Medulla oblongata (tissue), 1 donor: Measurements from ENCODE around the gene CLDN15.
"Not testable (repeated sequence)": the region's sequence is repeated elsewhere in the genome, so short reads cannot be mapped to it uniquely, and the experiment has no call there.

Experiments used
- DNase-seq: peaks from one replicate; pipeline ENCODE4 v3.0.0-alpha.2; 2015; ENCODE audit errors: extremely low spot score

The CLDN15 gene

GRCh38 chr7:101222275-101222830 is 15.2 kb downstream of the CLDN15 start:
- DNase-seq: no peak

DNA sequence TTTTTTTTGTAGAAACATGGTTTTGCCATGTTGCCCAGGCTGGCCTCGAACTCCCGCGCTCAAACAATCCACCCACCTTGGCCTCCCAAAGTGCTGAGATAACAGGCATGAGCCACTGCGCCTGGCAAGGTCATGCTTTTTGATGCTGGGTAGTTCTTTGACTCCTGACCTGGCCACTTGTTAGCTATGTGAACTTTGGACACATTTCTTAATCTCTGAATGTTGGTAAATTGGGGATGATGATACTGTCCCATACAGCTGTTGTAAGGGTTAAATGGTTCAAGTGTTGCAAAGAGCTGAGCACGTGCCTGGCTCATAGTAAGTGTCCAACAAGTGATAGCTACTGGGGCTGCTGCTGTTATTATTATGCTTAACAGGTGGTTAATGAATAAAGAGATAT is 17.3 kb downstream of the CLDN15 start:
- no peak for DNase-seq

DNA sequence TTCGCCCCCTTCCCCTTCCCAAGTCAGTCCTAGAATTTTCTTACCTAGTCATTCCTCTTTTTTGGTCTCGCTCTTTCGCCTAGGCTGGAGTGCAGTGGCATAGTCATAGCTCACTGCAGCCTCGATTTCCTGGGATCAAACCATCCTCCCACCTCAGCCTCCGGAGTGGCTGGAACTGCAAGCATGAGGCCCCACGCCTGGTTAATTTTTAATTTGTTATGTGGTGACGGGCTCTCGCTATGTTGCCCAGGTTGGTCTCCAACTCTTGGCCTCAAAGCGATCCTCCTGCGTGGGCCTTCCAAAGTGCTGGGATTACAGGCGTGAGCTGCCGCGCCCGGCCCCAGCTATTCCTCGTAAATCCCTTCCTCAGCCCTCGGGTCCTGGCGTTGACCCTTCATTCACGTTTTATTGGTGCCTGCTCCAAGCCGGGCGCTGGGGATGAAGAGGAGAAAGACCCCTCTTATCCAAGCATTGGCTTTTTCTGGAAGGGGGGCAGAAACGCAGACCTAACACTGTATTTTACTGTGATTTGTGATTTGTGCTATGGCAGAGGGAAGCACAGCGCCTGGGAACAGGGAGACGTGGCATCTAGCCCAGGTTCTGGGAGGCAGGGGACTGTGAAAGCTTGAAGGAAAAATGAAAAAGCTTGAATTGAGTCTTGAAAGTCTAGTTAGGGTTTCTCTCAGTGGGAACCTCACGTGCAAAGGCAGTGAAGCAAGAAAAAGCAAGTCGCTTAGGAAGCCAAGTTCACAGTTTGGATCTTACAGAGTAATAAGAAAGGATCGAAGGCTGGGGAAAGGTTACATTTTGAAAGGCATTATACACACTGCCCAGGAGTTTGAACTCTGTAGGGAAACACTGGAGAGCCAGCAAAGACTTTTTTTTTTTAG is 19.1 kb downstream of the CLDN15 start:
- no peak for DNase-seq

DNA sequence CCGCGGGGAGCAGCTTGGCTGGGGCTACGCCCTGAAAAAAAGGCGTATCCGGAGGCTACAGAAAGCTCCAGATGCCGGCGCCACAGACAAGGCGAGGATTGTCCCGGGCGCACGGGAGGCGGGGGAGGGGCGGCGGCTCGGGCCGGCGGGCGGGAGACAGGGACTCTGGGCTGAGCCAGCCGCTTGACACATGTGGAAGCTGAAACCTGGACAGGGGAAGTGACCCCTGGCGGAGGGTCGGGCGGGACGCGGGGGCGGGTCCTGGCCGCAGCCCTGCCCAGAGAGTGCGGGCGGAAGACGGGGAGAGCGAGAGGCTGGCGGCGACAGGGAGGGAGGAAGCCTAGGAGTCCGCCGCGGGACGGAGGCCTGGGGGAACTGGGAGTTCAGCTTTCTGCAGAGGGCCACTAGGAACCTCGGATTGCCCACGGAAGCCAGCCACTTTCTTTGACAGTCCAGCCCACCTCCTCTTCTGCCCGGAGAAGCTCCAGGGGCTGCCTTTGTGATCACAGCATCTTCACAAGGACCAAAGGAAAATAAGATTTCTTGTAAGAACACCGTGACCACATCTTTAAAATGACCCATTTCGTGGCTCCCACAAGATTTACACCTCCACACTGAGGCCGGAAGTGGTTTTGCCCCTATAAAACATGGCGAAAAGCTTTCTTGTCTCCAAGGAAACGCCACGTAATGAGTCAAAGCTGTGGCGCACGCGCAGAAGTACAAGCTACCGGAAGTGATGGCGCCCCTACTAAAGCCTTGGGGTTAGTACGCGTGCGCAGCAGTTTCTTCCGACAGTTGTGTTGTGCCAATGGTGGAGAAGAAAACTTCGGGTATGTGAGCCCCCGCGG is 20.0 kb downstream of the CLDN15 start, which contains the start of the genes PLOD3 and ZNHIT1:
Gene PLOD3, minus strand, starts transcription at position 194 of the 848 bp plus-strand sequence. CDS start 307 bp downstream, outside the sequence.
Gene ZNHIT1, plus strand, starts transcription at position 778 of the 848 bp plus-strand sequence. Its CDS starts 31 bp downstream, at position 809.
- DNase-seq: peak; percentile 100

DNA sequence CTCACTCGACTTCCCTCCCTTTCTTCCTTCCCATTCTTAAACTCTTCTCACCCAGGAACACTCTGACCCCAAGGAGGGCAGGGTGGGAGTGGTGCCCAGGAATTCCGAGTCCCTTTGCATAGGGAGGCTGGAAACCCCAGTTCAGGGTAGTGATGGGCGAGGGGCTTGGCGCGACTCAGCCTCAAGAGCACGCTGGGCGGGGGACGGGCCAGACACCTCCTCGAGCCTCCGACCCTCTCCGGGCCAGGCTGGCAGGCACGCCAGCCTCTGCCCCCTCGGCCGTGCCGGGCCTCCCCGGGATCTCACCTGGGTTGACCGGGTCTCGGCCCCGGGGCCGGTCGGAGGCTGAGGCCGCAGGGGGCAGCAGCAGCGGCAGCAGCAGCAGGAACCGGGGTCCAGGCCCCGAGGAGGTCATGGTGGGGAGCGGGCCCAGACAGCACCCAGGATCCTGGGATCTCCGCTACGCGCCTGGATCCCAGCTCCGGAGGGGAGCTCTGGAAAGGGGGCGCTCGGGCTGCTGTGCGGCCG is 20.7 kb downstream of the CLDN15 start:
- no peak for DNase-seq

- no peak for DNase-seq
Measured at GRCh38 chr7:101216001-101216859, 21.4 kb downstream of the CLDN15 start.

DNA sequence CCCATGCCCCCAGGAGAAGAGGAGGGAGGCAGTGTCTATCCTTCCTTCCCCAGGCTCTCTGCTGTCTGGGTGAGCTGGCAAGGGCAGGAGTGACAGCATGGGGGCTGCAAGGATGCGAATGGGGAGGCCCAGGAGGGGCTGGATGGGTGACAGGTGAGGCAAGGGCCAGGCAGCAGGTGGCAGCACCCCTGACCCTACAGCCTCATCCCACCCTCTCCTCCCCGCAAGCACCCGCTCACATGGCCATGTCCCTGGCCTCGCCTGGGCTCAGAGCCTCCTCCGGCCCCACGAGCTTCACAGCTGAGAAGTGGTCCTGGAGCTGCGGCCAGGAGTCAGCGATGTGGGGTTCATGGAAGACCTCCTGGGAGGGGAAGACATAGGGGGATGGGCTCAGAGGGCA is 25.6 kb downstream of the CLDN15 start:
- no peak for DNase-seq

DNA sequence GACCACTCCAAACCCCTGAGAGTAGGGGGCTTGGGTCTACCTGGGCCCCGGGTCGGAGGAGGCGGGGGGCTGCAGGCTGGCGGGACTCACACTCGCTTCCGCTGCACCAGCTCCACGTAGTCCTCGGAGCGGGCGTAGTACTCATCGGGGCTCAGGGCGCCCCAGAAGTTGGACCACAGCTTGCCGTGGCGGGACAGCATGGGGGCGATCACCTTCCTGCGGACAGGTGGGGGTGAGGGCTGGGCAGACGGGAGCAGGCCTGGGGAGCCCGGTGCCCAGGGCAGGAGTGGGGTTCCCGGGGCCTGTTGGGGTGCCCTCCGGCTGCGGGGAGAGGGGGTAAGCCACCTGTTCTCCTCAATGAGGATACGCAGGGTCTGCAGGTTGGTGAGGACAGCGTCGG is 26.1 kb downstream of the CLDN15 start:
- DNase-seq: no peak

- DNase-seq: no peak
Measured at GRCh38 chr7:101210143-101210542, 27.5 kb downstream of the CLDN15 start.

DNA sequence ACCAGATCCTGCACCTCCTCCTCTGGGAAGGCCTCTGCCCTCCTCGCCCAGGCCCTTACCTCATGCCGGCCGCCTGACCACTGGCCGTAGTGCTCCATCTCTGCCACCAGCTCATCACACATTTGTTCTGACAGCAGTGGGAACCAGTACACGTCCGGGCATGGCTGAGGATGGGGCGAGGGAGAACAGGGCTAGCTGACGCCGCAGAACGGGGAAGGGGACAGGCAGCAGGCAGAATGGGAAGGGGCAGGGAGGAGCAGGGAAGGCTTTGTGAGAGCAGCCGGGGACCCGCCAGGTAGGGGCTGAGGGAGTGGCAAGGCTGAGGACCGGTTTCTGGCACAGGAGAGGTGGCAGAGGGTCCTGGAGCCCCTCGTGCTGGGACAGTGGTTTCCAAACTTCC is 28.8 kb downstream of the CLDN15 start:
- no peak for DNase-seq

- DNase-seq: no peak
Measured at GRCh38 chr7:101207459-101207858, 30.1 kb downstream of the CLDN15 start.

DNA sequence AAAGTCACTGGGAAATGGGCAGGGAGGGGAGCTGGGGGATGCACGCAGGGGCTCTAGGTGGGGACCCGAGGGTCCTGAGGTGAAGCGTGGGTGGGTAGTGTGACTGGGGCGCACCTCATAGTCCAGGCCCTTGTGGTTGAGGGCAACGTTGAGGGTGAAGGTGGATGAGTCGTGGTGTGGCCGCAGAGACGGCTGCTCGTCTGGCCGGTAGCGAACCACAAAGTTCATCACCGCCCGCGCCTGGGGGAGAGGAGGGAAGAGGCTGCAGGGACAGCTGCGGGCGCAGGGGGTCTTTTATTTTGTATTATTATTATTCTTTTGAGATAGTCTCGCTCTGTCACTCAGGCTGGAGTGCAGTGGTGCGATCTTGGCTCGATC is 30.9 kb downstream of the CLDN15 start:
- DNase-seq: no peak

DNA sequence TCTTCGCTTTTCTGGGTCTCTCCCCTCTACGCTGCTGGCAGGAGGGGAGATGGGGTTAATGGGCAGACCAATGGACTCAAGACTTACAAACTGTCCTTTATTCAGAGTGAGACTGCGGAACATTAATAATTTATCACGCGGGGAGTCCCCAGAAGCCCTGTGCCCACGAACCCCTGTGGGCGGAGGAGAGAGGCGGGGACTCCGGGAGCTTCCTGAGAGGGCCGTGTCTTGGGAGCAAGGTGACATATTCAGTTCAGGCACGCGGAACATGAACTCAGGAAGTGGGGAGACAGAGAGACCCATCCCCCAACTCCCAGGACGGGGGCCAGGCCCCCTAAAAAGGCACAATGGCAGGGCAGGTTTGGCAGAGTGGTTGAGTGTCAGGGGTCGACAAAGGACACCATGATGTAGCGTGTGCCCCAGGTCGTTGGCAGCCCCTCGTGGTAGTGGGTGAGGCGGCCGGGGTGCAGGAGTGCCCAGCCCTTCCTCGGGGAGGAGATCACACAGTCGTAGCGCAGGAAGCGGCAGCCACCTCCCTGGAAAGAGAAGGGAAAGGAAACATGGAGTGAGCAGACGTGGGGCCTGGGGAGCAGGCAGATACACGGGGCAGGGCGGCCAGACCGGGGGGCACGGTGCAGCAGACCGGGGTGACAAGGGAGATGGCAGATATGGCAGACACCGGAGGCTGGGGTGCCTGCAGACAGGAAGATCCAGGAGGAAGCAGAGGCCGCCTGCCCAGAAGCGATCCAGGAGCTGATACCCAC is 31.5 kb downstream of the CLDN15 start:
- no peak for DNase-seq

GRCh38 chr7:101203740-101204738 is 33.6 kb downstream of the CLDN15 start:
- DNase-seq: not testable (repeated sequence)

DNA sequence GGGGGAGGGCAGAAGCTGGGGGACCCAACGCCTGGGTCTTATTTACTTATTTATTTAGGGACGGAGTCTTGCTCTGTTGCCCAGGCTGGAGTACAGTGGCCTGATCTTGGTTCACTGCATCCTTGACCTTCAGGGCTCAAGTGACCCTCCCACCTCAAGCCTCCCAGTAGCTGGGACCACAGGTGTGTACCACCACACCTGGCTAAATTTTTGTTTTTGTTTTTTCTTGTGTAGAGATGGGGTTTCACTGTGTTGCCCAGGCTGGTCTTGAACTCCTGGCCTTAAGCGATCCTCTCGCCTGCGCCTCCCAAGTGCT is 35.0 kb downstream of the CLDN15 start:
- DNase-seq: no peak

DNA sequence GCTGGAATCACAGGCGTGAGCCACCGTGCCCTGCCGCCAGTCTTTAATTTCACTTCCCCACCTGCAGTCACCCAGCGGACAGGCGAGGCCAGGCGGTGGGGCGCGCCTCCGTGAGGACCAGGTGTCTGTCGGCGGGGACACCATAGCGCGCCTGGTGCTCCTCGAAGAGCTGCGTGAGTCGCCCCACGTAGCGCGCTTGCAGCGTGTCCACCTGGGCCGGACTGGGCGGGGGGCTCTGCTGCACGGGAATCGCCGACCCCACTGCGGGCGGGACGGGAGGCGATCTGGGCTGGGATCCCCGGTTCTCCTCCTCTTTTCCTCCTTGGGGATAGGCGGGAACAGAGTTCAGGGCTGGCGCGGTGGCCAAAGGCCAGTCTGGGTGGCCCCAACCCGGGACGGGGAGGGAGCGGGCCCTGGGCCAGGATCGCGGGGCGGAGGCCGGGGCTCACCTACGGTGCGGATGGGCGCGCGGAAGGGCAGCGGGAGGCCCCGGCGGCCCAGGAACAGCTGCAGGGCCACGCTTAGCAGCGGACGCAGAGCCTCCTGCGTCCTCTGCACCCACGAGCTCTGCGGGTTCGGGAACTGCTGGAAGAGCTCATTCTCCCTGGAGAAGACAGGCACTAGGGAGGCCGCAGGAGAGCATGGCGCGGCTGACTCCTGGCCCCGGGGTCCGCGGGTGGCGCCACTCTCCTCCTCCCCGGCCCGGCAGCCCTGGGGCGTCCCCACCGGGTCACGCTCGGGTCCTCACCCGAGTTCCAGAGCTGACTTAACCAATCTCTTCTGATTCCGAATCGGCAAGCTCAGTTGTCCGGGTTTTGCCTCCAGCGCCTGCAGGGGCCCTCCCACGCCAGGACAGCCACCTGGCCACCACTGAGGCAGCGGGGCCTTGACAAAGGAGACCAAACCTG is 35.7 kb downstream of the CLDN15 start:
- DNase-seq: no peak

DNA sequence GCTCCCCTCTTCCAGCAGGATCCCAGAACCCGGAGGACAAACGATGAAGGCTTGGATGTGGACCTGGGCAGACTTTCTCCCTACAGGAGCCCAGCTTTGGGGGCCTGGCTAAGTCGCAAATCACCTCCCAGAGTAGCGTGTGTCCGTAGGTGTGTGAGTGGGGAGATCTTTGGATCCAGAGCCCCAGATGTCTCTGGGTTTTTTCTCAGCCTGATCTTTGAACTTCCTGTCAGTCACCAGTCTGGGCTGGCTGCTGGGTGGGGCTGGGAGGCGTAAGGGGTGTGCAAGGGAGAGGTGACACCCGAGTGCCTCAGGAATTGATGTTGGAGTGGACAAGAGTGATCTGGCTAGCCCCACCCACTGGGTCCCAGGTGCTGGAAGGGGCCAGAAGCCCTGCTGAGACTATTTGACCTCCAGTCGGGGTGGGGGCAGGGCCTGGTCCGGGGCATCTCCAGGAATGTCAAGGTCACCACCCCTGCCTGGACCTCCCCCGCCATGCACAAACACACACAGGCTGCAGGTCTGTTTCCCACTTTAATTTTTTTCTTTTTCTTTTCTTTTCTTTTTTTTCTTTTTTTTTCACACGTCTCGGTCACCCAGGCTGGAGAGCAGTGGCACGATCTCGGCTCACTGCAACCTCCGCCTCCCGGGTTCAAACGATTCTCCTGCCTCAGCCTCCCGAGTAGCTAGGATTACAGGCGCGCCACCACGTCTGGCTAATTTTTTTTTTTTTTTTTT is 36.6 kb downstream of the CLDN15 start, which contains the start of gene MOGAT3:
Gene MOGAT3, minus strand, starts transcription at position 175 of the 738 bp plus-strand sequence. CDS start 182 bp downstream, outside the sequence.
- no peak for DNase-seq
